Hepatocyte (in vitro differentiated cells): ENCODE measurements around the gene LIPE.

Source experiments
- CTCF ChIP-seq: fragments of 200-600 bp; sonication (generic); IDR thresholded peaks from 2 replicates; pipeline ENCODE4 v1.5.1; 2016; ENCODE audit warnings: antibody characterized with exemption, mild to moderate bottlenecking; ENCODE audit not compliant: poor library complexity
- EZH2 ChIP-seq: fragments of 200-600 bp; sonication (generic); IDR thresholded peaks from 2 replicates; pipeline ENCODE4 v1.6.1; 2016; ENCODE audit warnings: antibody characterized with exemption, mild to moderate bottlenecking, borderline replicate concordance
- EZH2phosphoT487 ChIP-seq: fragments of 200-600 bp; sonication (generic); IDR thresholded peaks from one replicate; pipeline ENCODE4 v1.6.1; 2018; ENCODE audit warnings: antibody characterized with exemption, mild to moderate bottlenecking, low read depth, moderate library complexity; ENCODE audit not compliant: unreplicated experiment, severe bottlenecking

- no peak for TF ChIP-seq CTCF
- TF ChIP-seq EZH2: no peak
- TF ChIP-seq EZH2phosphoT487: no peak
These were observed 19.9 kb downstream of the LIPE start for GRCh38 chr19:42407085-42407815.
